GM12878 (cell line): ENCODE results near the gene ETV6. TPM values are rescaled to one million over a fixed set of nuclear protein-coding genes. Genes with fewer than 3 reads are reported as not detected.

Experiments
- ATAC-seq: fragments of 200-7000 bp; cut with Tn5 transposase; 3 replicates; pipeline ENCODE4 v1.9.1; 2020; ENCODE audit warnings: mild to moderate bottlenecking, moderate library complexity
- BruUV-seq: library from RNA; stranded (reverse); fragments of 400-500 nt; replicated peaks from 2 replicates; lab custom pipeline; 2021; lab: Mats Ljungman, UMichigan
- CTCF ChIA-PET: fragments of 300-600 bp; sonication (Branson Sonifier 250); formaldehyde crosslinking; extraction: SDS; loops from one replicate; lab custom pipeline; 2021; ENCODE audit warnings: inconsistent platforms; lab: Yijun Ruan, JAX
- POLR2A ChIA-PET: fragments of 350-600 bp; formaldehyde crosslinking; extraction: SDS; loops from one replicate; lab custom pipeline; 2021; ENCODE audit warnings: inconsistent platforms; lab: Charles Lee
- RAD21 ChIA-PET: fragments of 300-600 bp; sonication (Branson Sonifier 250); formaldehyde crosslinking; loops from one replicate; lab custom pipeline; 2023; ENCODE audit warnings: antibody characterized with exemption; ENCODE audit not compliant: unreplicated experiment; lab: Charles Lee
- SMC1A ChIA-PET: fragments of 300-600 bp; sonication (Branson Sonifier 250); formaldehyde crosslinking; loops from one replicate; lab custom pipeline; 2023; ENCODE audit not compliant: unreplicated experiment, uncharacterized antibody; lab: Charles Lee
- DNase-seq: peaks from one replicate; pipeline ENCODE4 v3.0.0-alpha.2; 2011; ENCODE audit warnings: low read depth, low spot score
- FAIRE-seq: peaks from 3 replicates; lab custom pipeline; 2011; peaks lifted over from hg19 to GRCh38; lab: Jason Lieb, UNC
- H2AFZ ChIP-seq: 2 replicates; pipeline ENCODE4 v1.6.0; 2011; ENCODE audit warnings: low read depth, low read length, control low read depth; ENCODE audit not compliant: control insufficient read depth
- H3K27ac ChIP-seq: 2 replicates; pipeline ENCODE4 v1.5.1; 2011; ENCODE audit warnings: control low read depth; ENCODE audit not compliant: control insufficient read depth, insufficient read depth
- H3K27me3 ChIP-seq, 2 experiments: replicated peaks in 1 of 2; 2 replicates each; pipeline versions ENCODE4 v1.6.0 to v1.6.1; 2011; ENCODE audit warnings: low read length in 1 of 2; ENCODE audit not compliant: control insufficient read depth in 2 of 2, insufficient read depth in 2 of 2
- H3K36me3 ChIP-seq, 2 experiments: 2 replicates each; pipeline ENCODE4 v1.5.1; 2011; ENCODE audit warnings: low read length in 1 of 2; ENCODE audit not compliant: control insufficient read depth in 2 of 2, insufficient read depth in 2 of 2
- H3K4me1 ChIP-seq: 2 replicates; pipeline ENCODE4 v1.6.1; 2011; ENCODE audit warnings: mild to moderate bottlenecking, low read length, moderate library complexity, mixed read lengths; ENCODE audit not compliant: control insufficient read depth, insufficient read depth
- H3K4me2 ChIP-seq: 2 replicates; pipeline ENCODE4 v1.6.0; 2011; ENCODE audit warnings: control low read depth; ENCODE audit not compliant: control insufficient read depth, insufficient read depth
- H3K4me3 ChIP-seq: fragments of 200-600 bp; sonication (generic); 2 replicates; pipeline ENCODE4 v1.5.1; 2016
- H3K79me2 ChIP-seq: 2 replicates; pipeline ENCODE4 v1.6.0; 2011; ENCODE audit warnings: low read length; ENCODE audit not compliant: control insufficient read depth, insufficient read depth
- H3K9ac ChIP-seq: 2 replicates; pipeline ENCODE4 v1.8.0; 2011; ENCODE audit warnings: low read length, control low read depth, mixed read lengths; ENCODE audit not compliant: control insufficient read depth, insufficient read depth
- H3K9me3 ChIP-seq: replicated peaks from 3 replicates; pipeline ENCODE4 v1.5.1; 2011; ENCODE audit warnings: mild to moderate bottlenecking, low read length; ENCODE audit not compliant: control insufficient read depth, insufficient read depth
- H4K20me1 ChIP-seq: 2 replicates; pipeline ENCODE4 v1.6.0; 2011; ENCODE audit not compliant: control insufficient read depth, insufficient read depth
- ASH2L ChIP-seq: fragments of 300-600, 200-600 bp; sonication (generic); IDR thresholded peaks from 2 replicates; pipeline ENCODE4 v1.6.1; 2017; ENCODE audit warnings: low read depth, mild to moderate bottlenecking, borderline replicate concordance
- ATF2 ChIP-seq: IDR thresholded peaks from 2 replicates; pipeline ENCODE4 v1.6.1; 2012; ENCODE audit warnings: low read length, inconsistent platforms
- CBX5 ChIP-seq: sonication (generic); IDR thresholded peaks from 2 replicates; pipeline ENCODE4 v1.6.1; 2016; ENCODE audit warnings: low read depth, moderate library complexity, mild to moderate bottlenecking, inconsistent platforms
- GABPA ChIP-seq: IDR thresholded peaks from 2 replicates; pipeline ENCODE4 v1.6.1; 2014; ENCODE audit warnings: antibody characterized with exemption, low read depth, mild to moderate bottlenecking, inconsistent platforms
- HCFC1 ChIP-seq: fragments of 150-350 bp; IDR thresholded peaks from 2 replicates; pipeline ENCODE4 v1.6.1; 2014; ENCODE audit warnings: low read length
- MEF2B ChIP-seq: fragments of 450-650 bp; IDR thresholded peaks from 2 replicates; pipeline ENCODE4 v1.6.1; 2018; ENCODE audit warnings: mild to moderate bottlenecking, moderate library complexity; ENCODE audit not compliant: partially characterized antibody, poor library complexity, severe bottlenecking
- RFX5 ChIP-seq: IDR thresholded peaks from 2 replicates; pipeline ENCODE4 v1.6.1; 2011; ENCODE audit warnings: low read depth, low read length, improper control_type of control experiment
- SKIL ChIP-seq: fragments of 450-650 bp; IDR thresholded peaks from 2 replicates; pipeline ENCODE4 v1.6.1; 2017; ENCODE audit warnings: mild to moderate bottlenecking, low read depth, inconsistent platforms; ENCODE audit not compliant: poor library complexity, severe bottlenecking
- STAT3 ChIP-seq: IDR thresholded peaks from 2 replicates; pipeline ENCODE4 v1.6.1; 2011; ENCODE audit warnings: low read depth, low read length, improper control_type of control experiment
- SUPT20H ChIP-seq: IDR thresholded peaks from 2 replicates; pipeline ENCODE4 v1.6.1; 2011; ENCODE audit warnings: low read depth, mild to moderate bottlenecking, low read length, moderate library complexity, borderline replicate concordance; ENCODE audit not compliant: control insufficient read depth
- ZZZ3 ChIP-seq: IDR thresholded peaks from 2 replicates; pipeline ENCODE4 v1.6.1; 2011; ENCODE audit warnings: low read depth; ENCODE audit not compliant: control insufficient read depth, insufficient read length
- WGBS: methylation state at CpG from one replicate; pipeline ENCODE4 v1.1.6; 2016; ENCODE audit warnings: low lambda C conversion rate; ENCODE audit not compliant: insufficient replicate concordance, insufficient coverage; ENCODE audit errors: missing lambda C conversion rate; 5-methylcytosine and 5-hydroxymethylcytosine counted together
- in situ Hi-C: fragments of 300-500 bp; cut with MboI; formaldehyde crosslinking; loops from 9 replicates; pipeline ENCODE4 v1.14.3; 2018; ENCODE audit warnings: mixed read lengths
- intact Hi-C: fragments of 100-400 bp; cut with micrococcal nuclease; formaldehyde crosslinking; loops from one replicate; pipeline ENCODE4 v1.14.2; 2022; ENCODE audit not compliant: unreplicated experiment
- polyA plus RNA-seq, 11 experiments: library from polyadenylated mRNA; depleted of rRNA in 4 of 11; unstranded in 6 of 11; stranded (reverse) in 5 of 11; fragments of >200 nt; fragmentation: Nextera tagmentation in 4 of 11; fragmentation: Illumina TruSeq in 1 of 11; extraction: Ambion mirVana in 4 of 11; extraction: Trizol in 1 of 11; gene quantifications; 1 replicate in 1 of 11; 2 replicates in 10 of 11; pipeline versions ENCODE4 v1.2.1 to v1.2.3, GENCODE V29; 2011 to 2016; ENCODE audit warnings: inconsistent platforms in 2 of 11, missing spikeins in 2 of 11, low read depth in 1 of 11
- total RNA-seq, 4 experiments: library from RNA; depleted of rRNA in 3 of 4; stranded (reverse); fragments of >200 nt in 3 of 4; fragmentation: Illumina TruSeq in 1 of 4; extraction: Trizol in 1 of 4; gene quantifications; 2 replicates each; pipeline versions ENCODE4 v1.2.1 to v1.2.3, GENCODE V29; 2013 to 2021

The ETV6 gene
- total and polyA plus RNA-seq, 10 of the 15 experiments (the other 5 are each of a cell fraction or from before 2014, with no cell fraction given): 6.6 to 74.8 (median 24.6) TPM

DNA sequence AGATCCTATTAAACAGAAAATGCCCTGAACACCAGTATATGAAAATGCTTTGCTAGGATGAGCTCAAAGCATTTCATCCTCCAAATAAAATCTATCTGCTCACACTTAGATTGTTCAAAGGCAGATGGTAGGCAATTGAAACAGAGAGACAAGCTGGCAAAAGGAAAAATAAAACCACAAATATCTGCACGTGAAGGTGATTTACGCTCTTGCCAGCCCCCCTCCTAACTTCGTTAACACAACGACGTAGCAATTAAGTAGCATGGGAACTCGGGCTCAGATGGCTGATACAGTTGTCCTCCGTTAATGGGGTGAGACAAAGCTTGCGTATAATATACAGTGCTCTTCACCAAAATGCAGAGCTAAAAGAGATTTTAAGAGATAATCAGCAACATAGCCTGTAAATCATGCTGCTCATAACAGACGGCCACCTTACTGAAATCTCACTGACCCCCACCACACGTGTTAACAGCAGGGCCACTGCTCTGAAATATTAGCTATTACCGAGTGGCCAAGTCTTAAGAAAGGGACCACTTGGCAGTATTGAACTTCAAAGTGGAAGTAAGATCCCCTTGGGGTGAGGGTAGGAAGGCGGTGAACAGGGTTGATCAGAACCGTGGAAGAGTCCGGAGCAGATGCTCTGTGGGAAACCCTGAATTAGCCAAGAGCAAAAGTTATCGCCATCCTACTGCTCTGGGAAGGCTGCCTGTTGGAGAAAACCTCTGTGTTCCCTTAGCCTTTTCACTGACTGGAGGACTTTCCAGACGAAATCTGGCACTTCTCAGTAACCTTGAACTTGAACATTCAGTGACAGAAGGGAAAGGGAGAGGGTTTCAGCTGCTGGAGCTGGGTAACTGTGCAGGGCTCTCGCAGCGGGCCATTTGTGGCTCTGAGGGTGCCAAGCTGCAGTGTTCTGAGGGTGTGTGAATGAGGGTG, 23.1 kb downstream of the ETV6 start (continued):
- TF ChIP-seq SKIL (no peak), CBX5 (no peak), ASH2L (no peak), MEF2B (no peak), GABPA (no peak), STAT3 (no peak)

GRCh38 chr12:11673666-11674461, 24.4 kb downstream of the ETV6 start:
- WGBS: 81% methylated on average over 13 of the region's 13 CpGs
- FAIRE-seq: no peak
- intact Hi-C loops: no loop called here
- no peak for TF ChIP-seq SKIL
- no peak for TF ChIP-seq CBX5
- no peak for TF ChIP-seq SUPT20H
- no peak for TF ChIP-seq RFX5
- TF ChIP-seq ZZZ3: no peak
- no peak for TF ChIP-seq ATF2
- no peak for TF ChIP-seq HCFC1

More at GRCh38 chr12:11673666-11674461, 24.4 kb downstream of the ETV6 start:
- peaks cover 5 to 16% of the 10 kb centered on the region in 2 experiments for H3K36me3 ChIP-seq
- in situ Hi-C loops: no loop called here
- H3K4me2 ChIP-seq: no peak overlapping the region; the same call in 1 of the 2 replicates
- no peak overlapping the region for H2AFZ ChIP-seq
- H3K79me2 ChIP-seq: peaks cover 99% of the 10 kb centered on the region
- no peak for DNase-seq
- H3K4me3 ChIP-seq: no peak overlapping the region
- BruUV-seq: no TSS peak
- no peaks in the 10 kb centered on the region for H3K9me3 ChIP-seq
- no peaks in the 10 kb centered on the region for H3K27me3 ChIP-seq
- no peak overlapping the region for H3K9ac ChIP-seq
- CTCF ChIA-PET: interaction anchor here (0.7 to 1.5 kb wide), 3 partner anchors 10 to 359 kb away, joined by 3 to 4 read pairs (median 3); no protein-coding TSS in a partner anchor
- H3K27ac ChIP-seq: no peak overlapping the region
- POLR2A ChIA-PET: interaction anchor here (0.7 kb wide), 1 partner anchor 10 kb away, joined by 3 read pairs; no protein-coding TSS in a partner anchor
- ATAC-seq: no peak
- RAD21 ChIA-PET: no interaction called here
- H4K20me1 ChIP-seq: peaks cover 15% of the 10 kb centered on the region
- SMC1A ChIA-PET: interaction anchor here (1.2 to 6.9 kb wide), 4 partner anchors 12 to 44 kb away, joined by 6 to 32 read pairs (median 8); no protein-coding TSS in a partner anchor
- peaks cover 6% of the 10 kb centered on the region for H3K4me1 ChIP-seq
